ENCODE results near the gene MAFG. TPM values are rescaled to one million over a fixed set of nuclear protein-coding genes. Genes with fewer than 3 reads are reported as not detected.

Gene MAFG
- total and polyA plus RNA-seq, 2 of the 13 experiments (the other 11 are each of a cell fraction or from before 2014, with no cell fraction given), result 14.5 to 20.0 TPM

DNA sequence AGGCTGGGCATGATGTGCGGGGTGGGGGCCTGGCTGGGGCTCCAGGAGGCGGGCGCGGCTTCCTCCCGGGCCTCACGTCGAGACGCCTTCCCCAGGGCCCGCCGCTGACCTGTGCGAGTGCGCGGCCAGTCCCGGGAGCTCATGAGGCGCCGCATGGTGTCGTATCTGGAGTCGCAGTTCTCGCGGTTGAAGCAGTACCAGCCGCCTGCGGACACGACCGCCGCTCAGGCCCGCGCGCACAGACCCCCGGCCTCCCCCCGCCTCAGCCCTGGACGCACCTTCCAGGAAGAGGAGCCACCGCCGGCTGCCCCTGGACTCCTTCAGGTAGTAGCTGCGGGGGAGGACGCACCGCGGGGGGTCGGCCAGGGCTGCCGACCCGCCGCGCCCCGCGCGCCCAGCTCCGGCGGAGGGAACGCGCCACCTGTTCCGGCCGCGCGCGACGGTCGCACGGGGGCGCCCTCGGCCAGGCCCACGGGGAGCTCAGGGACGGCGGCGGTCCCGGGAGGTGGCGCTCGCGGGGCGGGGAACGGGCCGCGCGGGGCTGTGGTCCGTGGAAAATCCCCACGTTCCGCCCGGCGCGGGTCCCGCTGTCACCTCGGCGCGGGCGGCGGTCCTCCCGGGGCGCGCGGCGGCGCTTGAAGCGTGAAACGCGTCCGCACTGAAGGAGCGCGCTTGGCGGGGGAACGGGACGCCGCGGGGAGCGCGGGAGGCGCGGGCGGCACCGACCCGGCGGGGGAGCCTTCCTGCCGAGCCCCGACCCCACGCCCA lies 32.0 kb upstream of the MAFG start (continued):
- TF ChIP-seq ZBTB26 (CRISPR knock-in tag; IDR thresholded peaks at IDR 0.05; ENCODE audit: borderline replicate concordance), result no peak
- TF ChIP-seq NFIC (IDR thresholded peaks at IDR 0.05; ENCODE audit: low read length), result no peak
- no peak for TF ChIP-seq HOXA7 (CRISPR knock-in tag; IDR thresholded peaks at IDR 0.05)
- TF ChIP-seq CCDC6 (CRISPR knock-in tag; IDR thresholded peaks at IDR 0.05), result peak; percentile 63
- TF ChIP-seq RXRA (CRISPR knock-in tag; IDR thresholded peaks at IDR 0.05), result peak; percentile 60
- TF ChIP-seq CBX2 (IDR thresholded peaks at IDR 0.05; ENCODE audit: low read depth, low read length), result no peak
- TF ChIP-seq CBX2 (CRISPR knock-in tag; IDR thresholded peaks at IDR 0.05; ENCODE audit: low read depth), result no peak
- no peak for TF ChIP-seq NKX3-1 (CRISPR knock-in tag; IDR thresholded peaks at IDR 0.05)
- TF ChIP-seq, protein P1, sequence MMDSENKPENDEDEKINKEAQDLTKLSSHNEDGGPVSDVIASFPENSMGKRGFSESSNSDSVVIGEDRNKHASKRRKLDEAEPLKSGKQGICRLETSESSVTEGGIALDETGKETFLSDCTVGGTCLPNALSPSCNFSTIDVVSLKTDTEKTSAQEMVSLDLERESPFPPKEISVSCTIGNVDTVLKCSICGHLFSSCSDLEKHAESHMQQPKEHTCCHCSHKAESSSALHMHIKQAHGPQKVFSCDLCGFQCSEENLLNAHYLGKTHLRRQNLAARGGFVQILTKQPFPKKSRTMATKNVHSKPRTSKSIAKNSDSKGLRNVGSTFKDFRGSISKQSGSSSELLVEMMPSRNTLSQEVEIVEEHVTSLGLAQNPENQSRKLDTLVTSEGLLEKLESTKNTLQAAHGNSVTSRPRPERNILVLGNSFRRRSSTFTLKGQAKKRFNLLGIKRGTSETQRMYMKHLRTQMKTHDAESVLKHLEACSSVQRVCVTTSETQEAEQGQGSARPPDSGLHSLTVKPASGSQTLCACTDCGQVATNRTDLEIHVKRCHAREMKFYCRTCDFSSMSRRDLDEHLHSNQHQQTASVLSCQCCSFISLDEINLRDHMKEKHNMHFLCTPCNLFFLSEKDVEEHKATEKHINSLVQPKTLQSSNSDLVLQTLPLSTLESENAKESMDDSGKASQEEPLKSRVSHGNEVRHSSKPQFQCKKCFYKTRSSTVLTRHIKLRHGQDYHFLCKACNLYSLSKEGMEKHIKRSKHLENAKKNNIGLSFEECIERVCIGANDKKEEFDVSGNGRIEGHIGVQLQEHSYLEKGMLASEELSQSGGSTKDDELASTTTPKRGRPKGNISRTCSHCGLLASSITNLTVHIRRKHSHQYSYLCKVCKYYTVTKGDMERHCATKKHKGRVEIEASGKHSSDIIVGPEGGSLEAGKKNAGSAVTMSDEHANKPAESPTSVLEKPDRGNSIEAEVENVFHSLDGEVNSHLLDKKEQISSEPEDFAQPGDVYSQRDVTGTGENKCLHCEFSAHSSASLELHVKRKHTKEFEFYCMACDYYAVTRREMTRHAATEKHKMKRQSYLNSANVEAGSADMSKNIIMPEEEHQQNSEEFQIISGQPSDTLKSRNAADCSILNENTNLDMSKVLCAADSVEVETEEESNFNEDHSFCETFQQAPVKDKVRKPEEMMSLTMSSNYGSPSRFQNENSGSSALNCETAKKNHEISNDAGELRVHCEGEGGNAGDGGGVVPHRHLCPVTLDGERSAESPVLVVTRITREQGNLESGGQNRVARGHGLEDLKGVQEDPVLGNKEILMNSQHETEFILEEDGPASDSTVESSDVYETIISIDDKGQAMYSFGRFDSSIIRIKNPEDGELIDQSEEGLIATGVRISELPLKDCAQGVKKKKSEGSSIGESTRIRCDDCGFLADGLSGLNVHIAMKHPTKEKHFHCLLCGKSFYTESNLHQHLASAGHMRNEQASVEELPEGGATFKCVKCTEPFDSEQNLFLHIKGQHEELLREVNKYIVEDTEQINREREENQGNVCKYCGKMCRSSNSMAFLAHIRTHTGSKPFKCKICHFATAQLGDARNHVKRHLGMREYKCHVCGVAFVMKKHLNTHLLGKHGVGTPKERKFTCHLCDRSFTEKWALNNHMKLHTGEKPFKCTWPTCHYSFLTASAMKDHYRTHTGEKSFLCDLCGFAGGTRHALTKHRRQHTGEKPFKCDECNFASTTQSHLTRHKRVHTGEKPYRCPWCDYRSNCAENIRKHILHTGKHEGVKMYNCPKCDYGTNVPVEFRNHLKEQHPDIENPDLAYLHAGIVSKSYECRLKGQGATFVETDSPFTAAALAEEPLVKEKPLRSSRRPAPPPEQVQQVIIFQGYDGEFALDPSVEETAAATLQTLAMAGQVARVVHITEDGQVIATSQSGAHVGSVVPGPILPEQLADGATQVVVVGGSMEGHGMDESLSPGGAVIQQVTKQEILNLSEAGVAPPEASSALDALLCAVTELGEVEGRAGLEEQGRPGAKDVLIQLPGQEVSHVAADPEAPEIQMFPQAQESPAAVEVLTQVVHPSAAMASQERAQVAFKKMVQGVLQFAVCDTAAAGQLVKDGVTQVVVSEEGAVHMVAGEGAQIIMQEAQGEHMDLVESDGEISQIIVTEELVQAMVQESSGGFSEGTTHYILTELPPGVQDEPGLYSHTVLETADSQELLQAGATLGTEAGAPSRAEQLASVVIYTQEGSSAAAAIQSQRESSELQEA (CRISPR knock-in tag; IDR thresholded peaks at IDR 0.05; ENCODE audit: not compliant biosample characterization), result no peak
- peak; percentile 56 for TF ChIP-seq MED1 (CRISPR knock-in tag; IDR thresholded peaks at IDR 0.05)
- TF ChIP-seq, protein P2, sequence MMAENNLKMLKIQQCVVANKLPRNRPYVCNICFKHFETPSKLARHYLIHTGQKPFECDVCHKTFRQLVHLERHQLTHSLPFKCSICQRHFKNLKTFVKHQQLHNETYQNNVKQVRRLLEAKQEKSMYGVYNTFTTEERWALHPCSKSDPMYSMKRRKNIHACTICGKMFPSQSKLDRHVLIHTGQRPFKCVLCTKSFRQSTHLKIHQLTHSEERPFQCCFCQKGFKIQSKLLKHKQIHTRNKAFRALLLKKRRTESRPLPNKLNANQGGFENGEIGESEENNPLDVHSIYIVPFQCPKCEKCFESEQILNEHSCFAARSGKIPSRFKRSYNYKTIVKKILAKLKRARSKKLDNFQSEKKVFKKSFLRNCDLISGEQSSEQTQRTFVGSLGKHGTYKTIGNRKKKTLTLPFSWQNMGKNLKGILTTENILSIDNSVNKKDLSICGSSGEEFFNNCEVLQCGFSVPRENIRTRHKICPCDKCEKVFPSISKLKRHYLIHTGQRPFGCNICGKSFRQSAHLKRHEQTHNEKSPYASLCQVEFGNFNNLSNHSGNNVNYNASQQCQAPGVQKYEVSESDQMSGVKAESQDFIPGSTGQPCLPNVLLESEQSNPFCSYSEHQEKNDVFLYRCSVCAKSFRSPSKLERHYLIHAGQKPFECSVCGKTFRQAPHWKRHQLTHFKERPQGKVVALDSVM (CRISPR knock-in tag; IDR thresholded peaks at IDR 0.05), result peak; percentile 8; the same call in 1 of the 2 replicates
- no peak for TF ChIP-seq PCBP2 (optimal IDR thresholded peaks at IDR 0.05; ENCODE audit: low read depth, low read length, poor library complexity, severe bottlenecking)

Data from HepG2 (cell line).